Ishikawa (cell line): Measurements from ENCODE around the gene MDP1.

Source experiments
- CREB1 ChIP-seq: IDR thresholded peaks from 2 replicates; pipeline ENCODE4 v1.6.1; 2012; ENCODE audit warnings: low read depth
- FOXM1 ChIP-seq: IDR thresholded peaks from 2 replicates; pipeline ENCODE4 v1.6.1; 2012; ENCODE audit warnings: low read depth, borderline replicate concordance
- ZBTB7A ChIP-seq: IDR thresholded peaks from 2 replicates; pipeline ENCODE4 v1.6.1; 2012; ENCODE audit warnings: low read depth
- TF ChIP-seq, protein P1 (sequence below): IDR thresholded peaks from 2 replicates; pipeline ENCODE4 v1.6.1; 2012; ENCODE audit warnings: low read depth, mild to moderate bottlenecking

- TF ChIP-seq CREB1 = no peak
- TF ChIP-seq, protein P1, sequence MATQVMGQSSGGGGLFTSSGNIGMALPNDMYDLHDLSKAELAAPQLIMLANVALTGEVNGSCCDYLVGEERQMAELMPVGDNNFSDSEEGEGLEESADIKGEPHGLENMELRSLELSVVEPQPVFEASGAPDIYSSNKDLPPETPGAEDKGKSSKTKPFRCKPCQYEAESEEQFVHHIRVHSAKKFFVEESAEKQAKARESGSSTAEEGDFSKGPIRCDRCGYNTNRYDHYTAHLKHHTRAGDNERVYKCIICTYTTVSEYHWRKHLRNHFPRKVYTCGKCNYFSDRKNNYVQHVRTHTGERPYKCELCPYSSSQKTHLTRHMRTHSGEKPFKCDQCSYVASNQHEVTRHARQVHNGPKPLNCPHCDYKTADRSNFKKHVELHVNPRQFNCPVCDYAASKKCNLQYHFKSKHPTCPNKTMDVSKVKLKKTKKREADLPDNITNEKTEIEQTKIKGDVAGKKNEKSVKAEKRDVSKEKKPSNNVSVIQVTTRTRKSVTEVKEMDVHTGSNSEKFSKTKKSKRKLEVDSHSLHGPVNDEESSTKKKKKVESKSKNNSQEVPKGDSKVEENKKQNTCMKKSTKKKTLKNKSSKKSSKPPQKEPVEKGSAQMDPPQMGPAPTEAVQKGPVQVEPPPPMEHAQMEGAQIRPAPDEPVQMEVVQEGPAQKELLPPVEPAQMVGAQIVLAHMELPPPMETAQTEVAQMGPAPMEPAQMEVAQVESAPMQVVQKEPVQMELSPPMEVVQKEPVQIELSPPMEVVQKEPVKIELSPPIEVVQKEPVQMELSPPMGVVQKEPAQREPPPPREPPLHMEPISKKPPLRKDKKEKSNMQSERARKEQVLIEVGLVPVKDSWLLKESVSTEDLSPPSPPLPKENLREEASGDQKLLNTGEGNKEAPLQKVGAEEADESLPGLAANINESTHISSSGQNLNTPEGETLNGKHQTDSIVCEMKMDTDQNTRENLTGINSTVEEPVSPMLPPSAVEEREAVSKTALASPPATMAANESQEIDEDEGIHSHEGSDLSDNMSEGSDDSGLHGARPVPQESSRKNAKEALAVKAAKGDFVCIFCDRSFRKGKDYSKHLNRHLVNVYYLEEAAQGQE = no peak
- TF ChIP-seq ZBTB7A = no peak
- no peak for TF ChIP-seq FOXM1
These were observed 48.3 kb downstream of the MDP1 start for GRCh38 chr14:24167469-24168114.
